Neural cell (in vitro differentiated cells): Measurements from ENCODE around the gene ZCCHC18. TPM values are rescaled to one million over a fixed set of nuclear protein-coding genes. Genes with fewer than 3 reads are reported as not detected.

Source experiments
- H2AFZ ChIP-seq: fragments of 200-600, 300-800 bp; sonication (generic), shearing (Covaris generic); 2 replicates; pipeline ENCODE4 v1.6.0; 2014; ENCODE audit warnings: low read depth, mild to moderate bottlenecking, antibody characterized with exemption, low read length, moderate library complexity
- H3F3A ChIP-seq: fragments of 200-600 bp; shearing (Covaris generic); 2 replicates; pipeline ENCODE4 v1.6.1; 2016; ENCODE audit warnings: mild to moderate bottlenecking, moderate library complexity, mixed read lengths, antibody characterized with exemption, low read length; ENCODE audit not compliant: insufficient read depth, poor library complexity, severe bottlenecking
- H3K27ac ChIP-seq: fragments of 200-600, 300-800 bp; sonication (generic), shearing (Covaris generic); 2 replicates; pipeline ENCODE4 v1.5.1; 2014; ENCODE audit warnings: mild to moderate bottlenecking, low read length, moderate library complexity
- H3K27me3 ChIP-seq: fragments of 300-800, 200-600 bp; sonication (generic), shearing (Covaris generic); 2 replicates; pipeline ENCODE4 v1.6.0; 2014; ENCODE audit warnings: mild to moderate bottlenecking, low read depth, low read length, moderate library complexity; ENCODE audit not compliant: insufficient read depth
- H3K36me3 ChIP-seq: fragments of 300-800, 200-600 bp; sonication (generic), shearing (Covaris generic); 2 replicates; pipeline ENCODE4 v1.5.1; 2014; ENCODE audit warnings: mild to moderate bottlenecking, antibody characterized with exemption, low read length, moderate library complexity; ENCODE audit not compliant: insufficient read depth
- H3K4me2 ChIP-seq: fragments of 300-800, 200-600 bp; sonication (generic), shearing (Covaris generic); 2 replicates; pipeline ENCODE4 v1.6.0; 2014; ENCODE audit warnings: mild to moderate bottlenecking, low read length
- H3K4me3 ChIP-seq: fragments of 300-800, 200-600 bp; sonication (generic), shearing (Covaris generic); 2 replicates; pipeline ENCODE4 v1.5.1; 2014; ENCODE audit warnings: mild to moderate bottlenecking, low read length, moderate library complexity
- H3K79me2 ChIP-seq: fragments of 200-600 bp; shearing (Covaris generic); replicated peaks from 2 replicates; pipeline ENCODE4 v1.6.0; 2014; ENCODE audit warnings: mild to moderate bottlenecking, low read length, moderate library complexity; ENCODE audit not compliant: insufficient read depth
- H3K9ac ChIP-seq: fragments of 300-800, 200-600 bp; sonication (generic), shearing (Covaris generic); 2 replicates; pipeline ENCODE4 v1.6.1; 2016; ENCODE audit warnings: mild to moderate bottlenecking, low read length, mixed read lengths
- H3K9me2 ChIP-seq: fragments of 200-600 bp; shearing (Covaris generic); 2 replicates; pipeline ENCODE4 v1.6.1; 2016; ENCODE audit warnings: mild to moderate bottlenecking, low read length, mixed read lengths; ENCODE audit not compliant: insufficient read depth
- H3K9me3 ChIP-seq: fragments of 200-600, 300-800 bp; sonication (generic), shearing (Covaris generic); 2 replicates; pipeline ENCODE4 v1.6.1; 2016; ENCODE audit warnings: mild to moderate bottlenecking, mixed run types, low read length, moderate library complexity, mixed read lengths
- H4K20me1 ChIP-seq: fragments of 200-600 bp; shearing (Covaris generic); 2 replicates; pipeline ENCODE4 v1.6.1; 2016; ENCODE audit warnings: mild to moderate bottlenecking, mixed run types; ENCODE audit not compliant: insufficient read depth
- EP300 ChIP-seq: fragments of 450-650 bp; conservative IDR thresholded peaks from 2 replicates; pipeline ENCODE4 v1.6.1; 2014; ENCODE audit warnings: antibody characterized with exemption, mild to moderate bottlenecking, moderate library complexity; ENCODE audit not compliant: poor library complexity, severe bottlenecking
- EZH2 ChIP-seq: fragments of 200-600, 300-800 bp; shearing (Covaris generic), sonication (generic); IDR thresholded peaks from 2 replicates; pipeline ENCODE4 v1.6.1; 2014; ENCODE audit warnings: antibody characterized with exemption, low read length, borderline replicate concordance, mild to moderate bottlenecking; ENCODE audit not compliant: insufficient read depth, poor library complexity, severe bottlenecking
- MXI1 ChIP-seq: fragments of 450-650 bp; conservative IDR thresholded peaks from 2 replicates; pipeline ENCODE4 v1.6.1; 2014; ENCODE audit warnings: antibody characterized with exemption, mild to moderate bottlenecking; ENCODE audit not compliant: poor library complexity, severe bottlenecking
- POLR2AphosphoS5 ChIP-seq: IDR thresholded peaks from 2 replicates; pipeline ENCODE4 v1.6.1; 2012
- RAD21 ChIP-seq: fragments of 450-650 bp; conservative IDR thresholded peaks from 2 replicates; pipeline ENCODE4 v1.6.1; 2014; ENCODE audit warnings: antibody characterized with exemption, mild to moderate bottlenecking, moderate library complexity
- SMC3 ChIP-seq: fragments of 450-650 bp; conservative IDR thresholded peaks from 2 replicates; pipeline ENCODE4 v1.6.1; 2014; ENCODE audit warnings: antibody characterized with exemption, mild to moderate bottlenecking, moderate library complexity; ENCODE audit not compliant: poor library complexity
- TAF1 ChIP-seq: IDR thresholded peaks from 2 replicates; pipeline ENCODE4 v1.6.1; 2012; ENCODE audit warnings: low read depth
- polyA plus RNA-seq: library from polyadenylated mRNA; depleted of rRNA; stranded (reverse); fragments of >200 nt; gene quantifications from 2 replicates; pipeline ENCODE4 v1.2.3, GENCODE V29; 2014
- TF ChIP-seq, protein P1 (sequence below): fragments of 450-650 bp; IDR thresholded peaks from 2 replicates; pipeline ENCODE4 v1.5.1; 2014; ENCODE audit warnings: antibody characterized with exemption, mild to moderate bottlenecking, moderate library complexity; ENCODE audit not compliant: poor library complexity, severe bottlenecking
- TF ChIP-seq, protein P2 (sequence below): IDR thresholded peaks from 2 replicates; pipeline ENCODE4 v1.6.1; 2012; ENCODE audit warnings: borderline replicate concordance

ZCCHC18 gene
- polyA plus RNA-seq, 1 donor from 2014 or later, result 70.0 TPM

DNA sequence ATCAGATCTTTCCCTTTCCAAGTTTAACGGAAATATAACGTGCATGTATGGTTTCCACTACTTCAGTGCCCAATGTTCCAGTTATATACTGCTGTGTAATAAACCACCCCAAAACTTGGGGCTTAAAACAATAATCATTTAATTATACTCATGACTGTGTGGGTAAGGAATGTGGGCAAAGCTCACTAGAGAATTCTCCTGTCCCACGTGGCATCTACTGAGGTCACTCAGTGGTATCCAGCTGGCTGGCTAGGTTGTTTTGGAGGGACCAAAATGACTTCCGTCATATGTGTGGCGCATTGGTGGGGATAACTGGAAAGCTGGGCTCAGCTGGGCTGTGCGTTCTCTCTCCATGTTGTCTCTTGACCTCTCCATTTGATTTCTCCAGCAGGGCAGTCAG lies 18.5 kb downstream of the ZCCHC18 start:
- no peak overlapping the region for H3K4me2 ChIP-seq
- TF ChIP-seq MXI1 (no peak), TAF1 (no peak), SMC3 (no peak), EZH2 (no peak), EP300 (no peak), RAD21 (no peak), POLR2AphosphoS5 (no peak)
- TF ChIP-seq, protein P1, sequence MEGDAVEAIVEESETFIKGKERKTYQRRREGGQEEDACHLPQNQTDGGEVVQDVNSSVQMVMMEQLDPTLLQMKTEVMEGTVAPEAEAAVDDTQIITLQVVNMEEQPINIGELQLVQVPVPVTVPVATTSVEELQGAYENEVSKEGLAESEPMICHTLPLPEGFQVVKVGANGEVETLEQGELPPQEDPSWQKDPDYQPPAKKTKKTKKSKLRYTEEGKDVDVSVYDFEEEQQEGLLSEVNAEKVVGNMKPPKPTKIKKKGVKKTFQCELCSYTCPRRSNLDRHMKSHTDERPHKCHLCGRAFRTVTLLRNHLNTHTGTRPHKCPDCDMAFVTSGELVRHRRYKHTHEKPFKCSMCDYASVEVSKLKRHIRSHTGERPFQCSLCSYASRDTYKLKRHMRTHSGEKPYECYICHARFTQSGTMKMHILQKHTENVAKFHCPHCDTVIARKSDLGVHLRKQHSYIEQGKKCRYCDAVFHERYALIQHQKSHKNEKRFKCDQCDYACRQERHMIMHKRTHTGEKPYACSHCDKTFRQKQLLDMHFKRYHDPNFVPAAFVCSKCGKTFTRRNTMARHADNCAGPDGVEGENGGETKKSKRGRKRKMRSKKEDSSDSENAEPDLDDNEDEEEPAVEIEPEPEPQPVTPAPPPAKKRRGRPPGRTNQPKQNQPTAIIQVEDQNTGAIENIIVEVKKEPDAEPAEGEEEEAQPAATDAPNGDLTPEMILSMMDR, result no peak
- TF ChIP-seq, protein P2, sequence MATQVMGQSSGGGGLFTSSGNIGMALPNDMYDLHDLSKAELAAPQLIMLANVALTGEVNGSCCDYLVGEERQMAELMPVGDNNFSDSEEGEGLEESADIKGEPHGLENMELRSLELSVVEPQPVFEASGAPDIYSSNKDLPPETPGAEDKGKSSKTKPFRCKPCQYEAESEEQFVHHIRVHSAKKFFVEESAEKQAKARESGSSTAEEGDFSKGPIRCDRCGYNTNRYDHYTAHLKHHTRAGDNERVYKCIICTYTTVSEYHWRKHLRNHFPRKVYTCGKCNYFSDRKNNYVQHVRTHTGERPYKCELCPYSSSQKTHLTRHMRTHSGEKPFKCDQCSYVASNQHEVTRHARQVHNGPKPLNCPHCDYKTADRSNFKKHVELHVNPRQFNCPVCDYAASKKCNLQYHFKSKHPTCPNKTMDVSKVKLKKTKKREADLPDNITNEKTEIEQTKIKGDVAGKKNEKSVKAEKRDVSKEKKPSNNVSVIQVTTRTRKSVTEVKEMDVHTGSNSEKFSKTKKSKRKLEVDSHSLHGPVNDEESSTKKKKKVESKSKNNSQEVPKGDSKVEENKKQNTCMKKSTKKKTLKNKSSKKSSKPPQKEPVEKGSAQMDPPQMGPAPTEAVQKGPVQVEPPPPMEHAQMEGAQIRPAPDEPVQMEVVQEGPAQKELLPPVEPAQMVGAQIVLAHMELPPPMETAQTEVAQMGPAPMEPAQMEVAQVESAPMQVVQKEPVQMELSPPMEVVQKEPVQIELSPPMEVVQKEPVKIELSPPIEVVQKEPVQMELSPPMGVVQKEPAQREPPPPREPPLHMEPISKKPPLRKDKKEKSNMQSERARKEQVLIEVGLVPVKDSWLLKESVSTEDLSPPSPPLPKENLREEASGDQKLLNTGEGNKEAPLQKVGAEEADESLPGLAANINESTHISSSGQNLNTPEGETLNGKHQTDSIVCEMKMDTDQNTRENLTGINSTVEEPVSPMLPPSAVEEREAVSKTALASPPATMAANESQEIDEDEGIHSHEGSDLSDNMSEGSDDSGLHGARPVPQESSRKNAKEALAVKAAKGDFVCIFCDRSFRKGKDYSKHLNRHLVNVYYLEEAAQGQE, result no peak
- no peaks in the 10 kb centered on the region for H3F3A ChIP-seq
- H3K4me3 ChIP-seq, result no peak overlapping the region
- no peaks in the 10 kb centered on the region for H4K20me1 ChIP-seq
- no peaks in the 10 kb centered on the region for H3K36me3 ChIP-seq
- no peak overlapping the region for H2AFZ ChIP-seq
- no peaks in the 10 kb centered on the region for H3K9me2 ChIP-seq
- H3K79me2 ChIP-seq, result no peaks in the 10 kb centered on the region
- H3K9me3 ChIP-seq, result no peaks in the 10 kb centered on the region
- H3K9ac ChIP-seq, result no peak overlapping the region
- no peaks in the 10 kb centered on the region for H3K27me3 ChIP-seq
- no peak overlapping the region for H3K27ac ChIP-seq

DNA sequence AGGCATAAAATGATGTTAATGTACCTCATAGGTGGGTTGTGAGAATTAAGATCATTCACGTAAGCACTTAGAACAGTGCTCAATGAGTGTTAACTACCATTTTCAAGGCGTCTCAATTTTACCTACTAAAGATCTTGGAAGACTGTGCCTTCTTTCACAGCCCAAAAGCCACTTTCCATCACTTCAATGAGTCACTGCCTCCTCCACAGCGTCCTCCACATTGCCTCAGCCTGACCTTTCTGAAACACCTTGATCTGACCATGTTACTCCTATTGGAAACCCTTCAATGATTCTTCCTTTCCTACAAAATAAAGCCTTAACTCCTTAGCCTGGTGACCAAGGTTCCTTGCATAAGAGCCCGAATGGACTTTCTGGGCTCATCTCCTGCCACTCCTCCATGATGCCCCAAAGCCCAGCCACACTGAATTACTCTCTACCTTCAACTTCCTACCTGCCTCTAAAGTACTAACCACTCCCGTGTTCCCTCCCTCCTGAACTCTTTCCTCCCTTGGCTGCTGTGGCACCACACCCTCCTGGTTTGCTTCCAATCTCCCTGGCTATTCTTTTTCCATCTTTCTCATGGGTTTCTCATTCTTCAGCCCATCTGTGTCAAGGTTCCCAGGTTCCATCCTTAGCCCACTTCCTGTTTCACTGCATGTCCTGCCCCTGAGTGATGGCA lies 22.4 kb downstream of the ZCCHC18 start:
- Histone ChIP-seq H3K79me2 (no peaks in the 10 kb centered on the region), H3K36me3 (no peaks in the 10 kb centered on the region), H3K4me2 (no peak overlapping the region), H3K9me2 (no peaks in the 10 kb centered on the region), H3F3A (no peaks in the 10 kb centered on the region), H3K9me3 (no peaks in the 10 kb centered on the region), H3K27me3 (no peaks in the 10 kb centered on the region), H3K4me3 (no peak overlapping the region), H3K27ac (no peak overlapping the region), H2AFZ (no peak overlapping the region), H4K20me1 (no peaks in the 10 kb centered on the region), H3K9ac (no peak overlapping the region)
- TF ChIP-seq RAD21, result no peak
- TF ChIP-seq TAF1, result no peak
- TF ChIP-seq EP300, result no peak
- TF ChIP-seq MXI1, result no peak
- TF ChIP-seq SMC3, result no peak
- TF ChIP-seq EZH2, result no peak
- TF ChIP-seq, protein P2, result no peak
- TF ChIP-seq POLR2AphosphoS5, result no peak
- TF ChIP-seq, protein P1, result no peak
